SU-DHL-6 (cell line): ENCODE results near the gene CSNK1G2.

Source experiments
- H2AFZ ChIP-seq: fragments of 200-600 bp; sonication (generic); 2 replicates; pipeline ENCODE4 v1.6.1; 2014; ENCODE audit warnings: low read depth, mild to moderate bottlenecking, moderate library complexity, mixed read lengths, antibody characterized with exemption, low read length; ENCODE audit not compliant: severe bottlenecking
- H3F3A ChIP-seq: fragments of 200-600 bp; shearing (Covaris generic); 2 replicates; pipeline ENCODE4 v1.6.0; 2016; ENCODE audit warnings: antibody characterized with exemption, mild to moderate bottlenecking; ENCODE audit not compliant: insufficient read depth
- H3K27ac ChIP-seq: fragments of 200-600 bp; sonication (generic); 2 replicates; pipeline ENCODE4 v1.5.1; 2016; ENCODE audit warnings: low read depth, mild to moderate bottlenecking, low read length, moderate library complexity, mixed read lengths
- H3K27me3 ChIP-seq: fragments of 200-600 bp; sonication (generic), shearing (Covaris generic); 2 replicates; pipeline ENCODE4 v1.6.0; 2014; ENCODE audit warnings: mild to moderate bottlenecking, low read length
- H3K36me3 ChIP-seq: fragments of 200-600 bp; sonication (generic); 2 replicates; pipeline ENCODE4 v1.6.1; 2014; ENCODE audit warnings: mild to moderate bottlenecking, low read length, mixed read lengths
- H3K4me2 ChIP-seq: fragments of 300-600, 200-600 bp; shearing (Covaris generic), sonication (generic); 2 replicates; pipeline ENCODE4 v1.6.0; 2014; ENCODE audit warnings: low read length, low read depth, mild to moderate bottlenecking; ENCODE audit not compliant: poor library complexity, severe bottlenecking
- H3K4me3 ChIP-seq: fragments of 200-600 bp; sonication (generic); 2 replicates; pipeline ENCODE4 v1.5.1; 2014; ENCODE audit warnings: antibody characterized with exemption, low read length, mild to moderate bottlenecking, mixed read lengths; ENCODE audit not compliant: insufficient read depth, poor library complexity, severe bottlenecking
- H3K79me2 ChIP-seq: fragments of 200-600 bp; sonication (generic); 2 replicates; pipeline ENCODE4 v1.6.1; 2014; ENCODE audit warnings: mild to moderate bottlenecking, low read length, moderate library complexity; ENCODE audit not compliant: insufficient read depth
- H3K9ac ChIP-seq: fragments of 200-600 bp; sonication (generic); 2 replicates; pipeline ENCODE4 v1.7.0; 2014; ENCODE audit warnings: mild to moderate bottlenecking, low read length
- H3K9me2 ChIP-seq: fragments of 200-600 bp; sonication (generic); replicated peaks from 2 replicates; pipeline ENCODE4 v1.6.1; 2014; ENCODE audit warnings: low read length; ENCODE audit not compliant: insufficient read depth
- H3K9me3 ChIP-seq: fragments of 200-600 bp; sonication (generic); 2 replicates; pipeline ENCODE4 v1.6.1; 2014; ENCODE audit warnings: low read length, mixed read lengths; ENCODE audit not compliant: insufficient read depth
- H4K20me1 ChIP-seq: fragments of 200-600 bp; sonication (generic); 2 replicates; pipeline ENCODE4 v1.6.1; 2014; ENCODE audit warnings: low read depth, mild to moderate bottlenecking, antibody characterized with exemption, low read length, moderate library complexity, mixed read lengths
- EZH2phosphoT487 ChIP-seq: fragments of 200-600 bp; sonication (generic), shearing (Covaris generic); conservative IDR thresholded peaks from 2 replicates; pipeline ENCODE4 v1.6.1; 2018; ENCODE audit warnings: mild to moderate bottlenecking, antibody characterized with exemption, low read length, moderate library complexity, mixed read lengths
- TF ChIP-seq, protein P1 (sequence below): fragments of 200-600 bp; sonication (generic); IDR thresholded peaks from one replicate; pipeline ENCODE4 v1.5.1; 2017; ENCODE audit warnings: antibody characterized with exemption, mild to moderate bottlenecking, low read length, moderate library complexity; ENCODE audit not compliant: insufficient read depth, poor library complexity, severe bottlenecking

CSNK1G2 gene

DNA sequence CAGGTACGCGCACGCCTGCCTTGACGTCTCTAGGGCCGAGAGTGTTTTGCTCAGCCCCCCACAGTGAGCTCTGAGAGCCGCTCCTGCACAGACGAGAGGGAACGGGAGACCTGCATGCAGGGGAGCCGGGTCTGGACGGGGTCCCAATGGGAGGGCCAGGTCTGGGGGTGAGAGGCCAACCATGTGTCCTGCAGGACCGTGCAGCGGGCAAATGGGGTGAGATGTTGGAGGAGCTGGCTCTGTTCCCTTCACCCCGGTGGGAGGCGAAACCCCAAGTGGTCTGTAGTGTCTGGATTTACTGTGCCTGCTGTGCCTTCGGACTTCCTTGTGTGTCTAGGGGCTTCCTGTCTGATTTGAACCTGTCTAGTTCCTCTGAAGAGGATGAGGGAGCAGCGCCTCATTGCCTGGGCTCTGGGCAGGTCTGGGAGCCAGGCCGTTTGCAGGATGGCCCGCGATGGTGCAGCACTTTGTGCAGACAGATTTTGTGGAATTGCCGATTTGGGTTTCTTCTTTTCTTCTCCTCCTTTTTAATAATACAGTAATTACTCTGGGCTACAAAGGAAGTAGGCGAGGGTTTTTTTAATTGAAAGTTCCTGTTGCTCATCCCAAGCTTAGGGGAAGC lies 2.1 kb downstream of the CSNK1G2 start:
- peak overlapping the region; percentile 59 for H3K4me3 ChIP-seq
- peak overlapping the region; percentile 64 for H3K9ac ChIP-seq
- H2AFZ ChIP-seq = no peak overlapping the region
- H3K9me2 ChIP-seq = no peaks in the 10 kb centered on the region
- H3K27me3 ChIP-seq = no peaks in the 10 kb centered on the region
- H3K27ac ChIP-seq = peak overlapping the region; percentile 86
- peak overlapping the region; percentile 72 for H3K4me2 ChIP-seq
- no peaks in the 10 kb centered on the region for H4K20me1 ChIP-seq
- no peaks in the 10 kb centered on the region for H3K9me3 ChIP-seq
- TF ChIP-seq, protein P1, sequence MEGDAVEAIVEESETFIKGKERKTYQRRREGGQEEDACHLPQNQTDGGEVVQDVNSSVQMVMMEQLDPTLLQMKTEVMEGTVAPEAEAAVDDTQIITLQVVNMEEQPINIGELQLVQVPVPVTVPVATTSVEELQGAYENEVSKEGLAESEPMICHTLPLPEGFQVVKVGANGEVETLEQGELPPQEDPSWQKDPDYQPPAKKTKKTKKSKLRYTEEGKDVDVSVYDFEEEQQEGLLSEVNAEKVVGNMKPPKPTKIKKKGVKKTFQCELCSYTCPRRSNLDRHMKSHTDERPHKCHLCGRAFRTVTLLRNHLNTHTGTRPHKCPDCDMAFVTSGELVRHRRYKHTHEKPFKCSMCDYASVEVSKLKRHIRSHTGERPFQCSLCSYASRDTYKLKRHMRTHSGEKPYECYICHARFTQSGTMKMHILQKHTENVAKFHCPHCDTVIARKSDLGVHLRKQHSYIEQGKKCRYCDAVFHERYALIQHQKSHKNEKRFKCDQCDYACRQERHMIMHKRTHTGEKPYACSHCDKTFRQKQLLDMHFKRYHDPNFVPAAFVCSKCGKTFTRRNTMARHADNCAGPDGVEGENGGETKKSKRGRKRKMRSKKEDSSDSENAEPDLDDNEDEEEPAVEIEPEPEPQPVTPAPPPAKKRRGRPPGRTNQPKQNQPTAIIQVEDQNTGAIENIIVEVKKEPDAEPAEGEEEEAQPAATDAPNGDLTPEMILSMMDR = no peak
- TF ChIP-seq EZH2phosphoT487 = no peak
- H3K79me2 ChIP-seq = peaks cover 57% of the 10 kb centered on the region
- peaks cover 18% of the 10 kb centered on the region; the same call in 1 of the 2 replicates for H3F3A ChIP-seq
- no peaks in the 10 kb centered on the region for H3K36me3 ChIP-seq

DNA sequence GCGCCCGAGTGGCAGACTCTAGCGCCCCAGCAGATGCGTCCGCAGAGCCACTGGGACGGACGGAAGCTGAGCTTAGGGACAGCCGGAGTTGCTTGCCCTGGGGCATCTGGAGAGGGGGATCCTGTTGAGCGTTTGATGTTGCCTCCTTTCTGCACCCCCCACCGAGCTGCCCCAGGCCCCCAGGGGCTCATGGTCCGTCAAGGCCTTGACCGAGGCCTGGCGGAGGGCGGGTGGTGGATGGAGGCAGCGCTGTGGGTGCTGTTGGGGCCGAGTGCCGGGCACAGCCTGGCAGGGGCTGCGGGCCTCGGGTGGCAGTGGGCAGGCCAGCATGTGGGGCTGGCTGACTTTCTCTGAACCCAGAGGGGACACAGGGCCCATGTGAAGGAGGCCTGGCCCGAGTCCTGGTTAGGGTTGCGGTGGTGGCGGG lies 2.7 kb downstream of the CSNK1G2 start:
- peaks cover 61% of the 10 kb centered on the region for H3K79me2 ChIP-seq
- H3K27ac ChIP-seq = no peak overlapping the region
- H3K4me3 ChIP-seq = no peak overlapping the region
- H3K4me2 ChIP-seq = no peak overlapping the region
- H3K9ac ChIP-seq = no peak overlapping the region
- H3F3A ChIP-seq = peaks cover 18% of the 10 kb centered on the region; the same call in 1 of the 2 replicates
- H3K9me2 ChIP-seq = no peaks in the 10 kb centered on the region
- no peak overlapping the region for H2AFZ ChIP-seq
- no peak for TF ChIP-seq EZH2phosphoT487
- H3K27me3 ChIP-seq = no peaks in the 10 kb centered on the region
- no peaks in the 10 kb centered on the region for H3K36me3 ChIP-seq
- no peaks in the 10 kb centered on the region for H4K20me1 ChIP-seq
- H3K9me3 ChIP-seq = no peaks in the 10 kb centered on the region

DNA sequence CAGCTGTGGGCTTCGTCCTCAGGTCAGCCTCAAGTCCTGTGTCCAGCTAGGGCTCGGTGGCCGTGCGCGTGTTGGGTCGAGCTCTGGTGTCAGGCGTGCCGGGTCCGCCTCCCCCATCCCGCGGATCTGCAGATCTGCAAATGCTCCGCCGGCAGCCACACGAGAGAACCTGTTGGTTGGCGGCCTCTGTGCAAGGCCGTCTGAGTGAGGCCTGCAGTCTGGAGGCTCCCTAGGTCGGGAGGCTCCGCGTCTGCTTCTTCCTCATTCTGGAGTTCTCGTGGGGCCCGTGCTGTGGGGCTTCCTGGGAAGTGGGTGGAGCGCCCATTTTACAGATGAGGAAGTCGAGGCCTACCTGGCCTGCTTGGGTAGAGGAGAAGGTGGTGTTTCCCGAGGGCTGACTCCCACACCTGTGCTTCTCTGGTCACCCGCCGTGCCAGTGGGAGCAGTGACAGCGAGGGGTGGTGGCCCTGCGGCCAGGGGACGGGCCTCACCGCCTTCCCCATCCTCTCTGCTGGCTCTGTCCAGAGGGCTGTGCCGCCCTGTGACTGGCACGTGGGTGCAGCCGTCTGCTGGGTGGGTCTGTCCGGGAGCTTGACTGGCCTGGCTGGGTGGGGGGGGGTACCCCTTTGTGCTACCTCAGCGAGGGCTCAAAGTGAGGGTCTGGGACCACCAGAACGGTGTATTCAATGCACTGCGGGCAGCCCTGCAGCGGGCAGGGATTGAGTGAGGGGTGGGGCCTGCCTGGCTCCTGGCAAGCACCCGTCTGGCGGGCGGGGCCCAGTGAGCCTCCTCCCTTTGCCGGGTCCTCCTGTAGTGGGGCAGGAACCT lies 3.3 kb downstream of the CSNK1G2 start:
- no peak overlapping the region for H3K27ac ChIP-seq
- no peaks in the 10 kb centered on the region for H3K9me2 ChIP-seq
- no peaks in the 10 kb centered on the region for H3K27me3 ChIP-seq
- H4K20me1 ChIP-seq = no peaks in the 10 kb centered on the region
- peaks cover 18% of the 10 kb centered on the region; the same call in 1 of the 2 replicates for H3F3A ChIP-seq
- no peak overlapping the region for H3K4me3 ChIP-seq
- H3K9me3 ChIP-seq = no peaks in the 10 kb centered on the region
- H2AFZ ChIP-seq = no peak overlapping the region
- H3K4me2 ChIP-seq = no peak overlapping the region
- TF ChIP-seq, protein P1 = no peak
- no peak for TF ChIP-seq EZH2phosphoT487
- H3K36me3 ChIP-seq = no peaks in the 10 kb centered on the region
- peaks cover 67% of the 10 kb centered on the region for H3K79me2 ChIP-seq
- H3K9ac ChIP-seq = no peak overlapping the region
